Esophagus squamous epithelium (tissue), 5 donors: ENCODE data around the gene RUFY1. TPM values are rescaled to one million over a fixed set of nuclear protein-coding genes. Genes with fewer than 3 reads are reported as not detected.

Experiments used
- DNase-seq: peaks from one replicate; lab custom pipeline; 2025; lab: John Stamatoyannopoulos, UW
- H3K27ac ChIP-seq, 4 donors: fragments of 200-600 bp; sonication (generic); one replicate each; pipeline ENCODE4 v1.5.1; 2016 to 2019; ENCODE audit warnings: mild to moderate bottlenecking in 1 of 4
- H3K27me3 ChIP-seq, 4 donors: fragments of 200-600 bp; sonication (generic); 1 replicate in 3 of 4; 2 replicates in 1 of 4; pipeline versions ENCODE4 v1.5.1 to v1.6.0; 2017 to 2021; ENCODE audit warnings: antibody characterized with exemption in 1 of 4
- H3K36me3 ChIP-seq, 3 donors: fragments of 200-600 bp; sonication (generic); one replicate each; pipeline ENCODE4 v1.5.1; 2016 to 2019
- H3K4me1 ChIP-seq, 3 donors: fragments of 200-600 bp; sonication (generic); one replicate each; pipeline ENCODE4 v1.5.1; 2017 to 2019
- H3K4me3 ChIP-seq, 4 donors: fragments of 200-600 bp; sonication (generic); 1 replicate in 3 of 4; 2 replicates in 1 of 4; pipeline ENCODE4 v1.5.1; 2016 to 2019; ENCODE audit warnings: mild to moderate bottlenecking in 2 of 4, moderate library complexity in 1 of 4
- H3K9me3 ChIP-seq, 3 donors: fragments of 200-600 bp; sonication (generic); one replicate each; pipeline ENCODE4 v1.5.1; 2016 to 2019
- CTCF ChIP-seq, 6 experiments: fragments of 450-650 bp in 4 of 6; fragments of 200-600 bp in 2 of 6; sonication (generic) in 2 of 6; IDR thresholded peaks; one replicate each; pipeline ENCODE4 v1.5.1; 2016 to 2019; ENCODE audit warnings: antibody characterized with exemption in 6 of 6, mild to moderate bottlenecking in 4 of 6, moderate library complexity in 4 of 6
- POLR2A ChIP-seq, 4 donors: fragments of 450-650 bp; IDR thresholded peaks; one replicate each; pipeline ENCODE4 v1.6.1; 2017; ENCODE audit warnings: antibody characterized with exemption in 4 of 4, mild to moderate bottlenecking in 4 of 4, moderate library complexity in 3 of 4
- WGBS, 2 donors: methylation state at CpG; one replicate each; pipeline ENCODE4 v1.1.5; 2018; 5-methylcytosine and 5-hydroxymethylcytosine counted together
- intact Hi-C: fragments of 100-400 bp; cut with DNase I; formaldehyde crosslinking; loops from one replicate; pipeline ENCODE4 v1.15.0; 2022
- total RNA-seq, 4 donors: library from RNA; depleted of rRNA; stranded (reverse); fragments of >200 nt; gene quantifications; one replicate each; pipeline ENCODE4 v1.1.0, GENCODE V29; 2016
- donor health status: DM: yes; HTN: yes; CAD: no.

RUFY1 gene
- total RNA-seq, 4 donors from 2014 or later = 27.1 to 63.8 (median 45.8) TPM

GRCh38 chr5:179612577-179613459 lies 62.5 kb downstream of the RUFY1 start:
- H3K27ac ChIP-seq = peak overlapping the region in 2 of 4 donors; percentile 12 to 53
- DNase-seq = no peak

GRCh38 chr5:179613460-179614071 lies 63.2 kb downstream of the RUFY1 start:
- no peaks in the 10 kb centered on the region for H3K27me3 ChIP-seq
- H3K36me3 ChIP-seq = peaks cover 59 to 100% (median 66%) of the 10 kb centered on the region in 3 donors
- WGBS, 2 donors = 48% methylated on average over 7 of the region's 8 CpGs
- DNase-seq = no peak
- no peak overlapping the region for H3K4me3 ChIP-seq
- H3K9me3 ChIP-seq = no peaks in the 10 kb centered on the region
- intact Hi-C loops = no loop called here
- H3K27ac ChIP-seq = peak overlapping the region in 2 of 4 donors; percentile 12 to 53
- peaks cover 6 to 98% (median 69%) of the 10 kb centered on the region in 3 donors for H3K4me1 ChIP-seq
- no peak for TF ChIP-seq CTCF (IDR thresholded peaks at IDR 0.05)
- TF ChIP-seq POLR2A (IDR thresholded peaks at IDR 0.05) = no peak

More at GRCh38 chr5:179612577-179613459, 62.5 kb downstream of the RUFY1 start:
- 71 to 81% methylated on average over 19 to 21 of the region's 21 CpGs for WGBS, 2 donors
- H3K36me3 ChIP-seq = peaks cover 55 to 100% (median 63%) of the 10 kb centered on the region in 3 donors
- no peak for TF ChIP-seq POLR2A (IDR thresholded peaks at IDR 0.05)
- no peak for TF ChIP-seq CTCF (IDR thresholded peaks at IDR 0.05)
- no peaks in the 10 kb centered on the region for H3K27me3 ChIP-seq
- H3K4me1 ChIP-seq = peaks cover 8 to 98% (median 71%) of the 10 kb centered on the region in 3 donors
- H3K9me3 ChIP-seq = no peaks in the 10 kb centered on the region
- H3K4me3 ChIP-seq = no peak overlapping the region
- intact Hi-C loops = no loop called here

DNA sequence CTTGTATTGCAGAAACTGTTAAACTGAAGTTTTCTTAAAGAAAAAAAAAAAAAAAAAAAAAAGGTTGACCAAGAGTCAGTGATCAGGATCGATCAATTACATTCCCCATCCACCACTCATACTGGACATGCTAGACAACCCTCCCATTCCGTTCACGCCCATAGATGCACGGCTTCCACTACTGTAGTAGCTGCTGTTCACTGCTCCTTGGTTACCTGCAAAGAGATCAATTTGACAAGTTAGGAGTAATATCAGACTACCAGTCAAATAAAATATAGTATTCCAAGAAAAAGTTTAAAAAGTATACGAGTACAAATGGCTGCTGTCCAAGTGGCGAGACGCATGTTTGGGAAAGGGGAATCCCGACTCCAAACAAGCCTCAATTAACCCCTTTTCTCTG lies 64.4 kb downstream of the RUFY1 start:
- Histone ChIP-seq H3K27ac (peak overlapping the region in 1 of 4 donors; percentile 17), H3K9me3 (no peaks in the 10 kb centered on the region), H3K4me3 (no peak overlapping the region), H3K4me1 (peaks cover 6 to 98% (median 79%) of the 10 kb centered on the region in 3 donors), H3K36me3 (peaks cover 62 to 100% (median 66%) of the 10 kb centered on the region in 3 donors), H3K27me3 (no peaks in the 10 kb centered on the region)
- 39 to 42% methylated on average over 8 of the region's 8 CpGs for WGBS, 2 donors
- intact Hi-C loops = no loop called here
- no peak for DNase-seq
- TF ChIP-seq POLR2A (IDR thresholded peaks at IDR 0.05) (no peak), CTCF (IDR thresholded peaks at IDR 0.05) (no peak)

- no peaks in the 10 kb centered on the region for H3K9me3 ChIP-seq
- WGBS, 2 donors = 37 to 38% methylated on average over 2 of the region's 2 CpGs
- H3K36me3 ChIP-seq = peaks cover 57 to 100% (median 66%) of the 10 kb centered on the region in 3 donors
- no peak overlapping the region for H3K4me3 ChIP-seq
- H3K27ac ChIP-seq = peak overlapping the region in 1 of 4 donors; percentile 17
- DNase-seq = no peak
- H3K4me1 ChIP-seq = peaks cover 1 to 98% (median 78%) of the 10 kb centered on the region in 3 donors
- intact Hi-C loops = no loop called here
- TF ChIP-seq POLR2A (IDR thresholded peaks at IDR 0.05) (no peak), CTCF (IDR thresholded peaks at IDR 0.05) (no peak)
- no peaks in the 10 kb centered on the region for H3K27me3 ChIP-seq
Measured at GRCh38 chr5:179615203-179615602, 64.8 kb downstream of the RUFY1 start.
